ENCODE data around the gene SNX4.

- no peak for TF ChIP-seq CTCF (IDR thresholded peaks at IDR 0.05)
- no peak for TF ChIP-seq POLR2A (IDR thresholded peaks at IDR 0.05)
- TF ChIP-seq EP300 (IDR thresholded peaks at IDR 0.05) = no peak
- no peak for TF ChIP-seq POLR2AphosphoS5 (IDR thresholded peaks at IDR 0.05)
Observed at GRCh38 chr3:125498630-125499029, 21.4 kb downstream of the SNX4 start.

Data from suprapubic skin (tissue), 4 donors.